ENCODE data around the gene SMG9. TPM values are rescaled to one million over a fixed set of nuclear protein-coding genes. Genes with fewer than 3 reads are reported as not detected.

Gene SMG9
- total RNA-seq, 4 donors from 2014 or later = 4.5 to 9.1 (median 7.1) TPM

GRCh38 chr19:43763473-43763939 is 8.7 kb upstream of the SMG9 start:
- no peak overlapping the region for H3K4me3 ChIP-seq
- no peaks in the 10 kb centered on the region for H3K36me3 ChIP-seq
- H3K27me3 ChIP-seq = no peaks in the 10 kb centered on the region
- TF ChIP-seq CTCF (IDR thresholded peaks at IDR 0.05 in 4 of 5, conservative IDR thresholded peaks at IDR 0.05 in 1 of 5) (no peak), POLR2A (IDR thresholded peaks at IDR 0.05) (no peak)
- ATAC-seq (no peak), DNase-seq (no peak)
- intact Hi-C loops (cut with DNase I; ENCODE audit: low total_unique reads) = no loop called here
- in situ Hi-C loops (cut with MboI; ENCODE audit: low sequenced_read_pairs in 4 of 4) = no loop called here
- no peaks in the 10 kb centered on the region for H3K4me1 ChIP-seq
- no peak overlapping the region for H3K27ac ChIP-seq
- H3K9me3 ChIP-seq = no peaks in the 10 kb centered on the region

- no peak overlapping the region for H3K27ac ChIP-seq
- TF ChIP-seq CTCF (IDR thresholded peaks at IDR 0.05 in 4 of 5, conservative IDR thresholded peaks at IDR 0.05 in 1 of 5) (no peak), POLR2A (IDR thresholded peaks at IDR 0.05) (no peak)
- no peak for DNase-seq
Observed at GRCh38 chr19:43762814-43763213, 8.1 kb upstream of the SMG9 start.

DNA sequence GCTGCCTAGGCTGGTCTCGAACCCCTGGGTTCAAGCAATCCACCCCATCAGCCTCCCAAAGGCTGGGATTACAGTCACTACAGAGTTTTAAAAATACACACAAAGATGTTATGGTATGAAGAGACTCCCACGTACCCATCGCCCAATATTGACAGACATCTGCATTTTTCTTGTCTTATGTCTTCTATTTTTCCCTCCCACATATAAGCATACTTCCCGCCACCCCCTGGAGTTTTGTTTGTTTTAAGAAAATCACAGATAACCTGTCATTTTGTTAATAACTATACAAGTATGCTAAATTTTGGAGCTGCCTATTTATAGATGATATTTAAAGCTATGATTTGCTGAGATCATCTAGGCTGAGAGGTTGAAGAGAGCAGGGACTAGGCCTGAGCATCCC is 6.2 kb upstream of the SMG9 start:
- ATAC-seq = no peak
- in situ Hi-C loops (cut with MboI; ENCODE audit: low sequenced_read_pairs in 4 of 4) = no loop called here
- H3K36me3 ChIP-seq = no peaks in the 10 kb centered on the region
- TF ChIP-seq POLR2A (IDR thresholded peaks at IDR 0.05) = no peak
- no peak for TF ChIP-seq CTCF (IDR thresholded peaks at IDR 0.05 in 4 of 5, conservative IDR thresholded peaks at IDR 0.05 in 1 of 5)
- no peak overlapping the region for H3K27ac ChIP-seq
- no peaks in the 10 kb centered on the region for H3K4me1 ChIP-seq
- DNase-seq = no peak
- intact Hi-C loops (cut with DNase I; ENCODE audit: low total_unique reads) = no loop called here
- no peaks in the 10 kb centered on the region for H3K9me3 ChIP-seq
- H3K4me3 ChIP-seq = no peak overlapping the region
- H3K27me3 ChIP-seq = no peaks in the 10 kb centered on the region

More at GRCh38 chr19:43762814-43763213, 8.1 kb upstream of the SMG9 start:
- Histone ChIP-seq H3K9me3 (no peaks in the 10 kb centered on the region), H3K36me3 (no peaks in the 10 kb centered on the region), H3K27me3 (no peaks in the 10 kb centered on the region), H3K4me3 (no peak overlapping the region), H3K4me1 (no peaks in the 10 kb centered on the region)
- in situ Hi-C loops (cut with MboI; ENCODE audit: low sequenced_read_pairs in 4 of 4) = no loop called here
- no peak for ATAC-seq
- intact Hi-C loops (cut with DNase I; ENCODE audit: low total_unique reads) = no loop called here

GRCh38 chr19:43759515-43759914 is 4.8 kb upstream of the SMG9 start:
- no peak for DNase-seq
- no peak for ATAC-seq
- Histone ChIP-seq H3K9me3 (no peaks in the 10 kb centered on the region), H3K27ac (no peak overlapping the region), H3K27me3 (no peaks in the 10 kb centered on the region), H3K4me3 (no peak overlapping the region), H3K36me3 (no peaks in the 10 kb centered on the region), H3K4me1 (no peaks in the 10 kb centered on the region)
- intact Hi-C loops (cut with DNase I; ENCODE audit: low total_unique reads) = loop anchor here (10.0 kb wide), 1 partner anchor 225 kb away; the partner anchor contains the start of gene ZNF575
- TF ChIP-seq POLR2A (IDR thresholded peaks at IDR 0.05) (no peak), CTCF (IDR thresholded peaks at IDR 0.05 in 4 of 5, conservative IDR thresholded peaks at IDR 0.05 in 1 of 5) (no peak)
- in situ Hi-C loops (cut with MboI; ENCODE audit: low sequenced_read_pairs in 4 of 4) = no loop called here

Measured in gastrocnemius medialis (tissue), 4 donors.